ENCODE data around the gene FTHL17.

DNA sequence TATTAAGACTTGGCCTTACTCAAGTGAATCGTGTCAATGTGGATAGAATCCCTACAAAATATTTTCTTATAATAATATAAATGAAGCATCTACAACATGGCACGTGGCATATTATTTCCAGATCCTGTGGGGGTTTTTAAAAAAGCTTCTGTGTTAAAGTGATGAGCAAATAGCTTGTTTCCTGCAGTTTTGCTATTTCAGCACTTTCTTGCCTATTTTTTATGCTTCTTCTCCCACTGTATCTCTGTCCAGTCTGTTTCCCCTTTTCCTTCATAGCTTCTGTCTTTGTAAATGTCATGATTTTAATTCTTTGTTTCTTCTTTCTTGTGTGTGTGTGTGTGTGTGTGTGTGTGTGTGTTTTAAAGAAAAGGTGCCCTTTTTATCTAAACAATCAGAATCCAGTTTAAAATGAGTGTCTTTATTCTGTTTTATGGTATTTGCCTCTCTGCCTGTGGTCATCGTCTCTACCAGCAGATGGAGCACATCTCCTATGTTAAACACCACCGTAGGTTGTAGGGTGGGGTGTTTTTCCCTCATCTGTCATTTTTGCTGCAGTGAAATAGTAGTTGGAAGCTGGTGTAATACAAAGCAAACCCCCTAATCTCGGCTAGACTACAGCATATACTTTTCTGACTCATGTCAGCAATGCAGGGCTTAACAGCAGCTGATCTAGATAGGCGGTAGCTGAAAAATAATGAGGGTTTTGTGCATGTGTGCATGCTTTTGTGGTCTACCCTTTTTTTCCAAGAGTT is 33.1 kb downstream of the FTHL17 start:
- no peak for TF ChIP-seq SUZ12 (IDR thresholded peaks at IDR 0.05; ENCODE audit: extremely low read depth, insufficient read depth, insufficient read length)
- no peak for TF ChIP-seq ZNF274 (IDR thresholded peaks at IDR 0.05; ENCODE audit: low read depth, low read length)
- no peak for TF ChIP-seq YY1 (IDR thresholded peaks at IDR 0.05; ENCODE audit: insufficient read depth, insufficient read length)

Measured in NT2/D1 (cell line).